A673 (cell line): ENCODE measurements around the gene CFAP221. TPM values are rescaled to one million over a fixed set of nuclear protein-coding genes. Genes with fewer than 3 reads are reported as not detected.

ENCODE experiments used
- BruUV-seq: library from RNA; stranded (reverse); fragments of 400-500 nt; replicated peaks from 2 replicates; lab custom pipeline; 2021; lab: Mats Ljungman, UMichigan
- CTCF ChIA-PET: fragments of 300-600 bp; sonication (Branson Sonifier 250); formaldehyde crosslinking; loops from one replicate; lab custom pipeline; 2022; ENCODE audit warnings: antibody characterized with exemption; lab: Charles Lee
- POLR2A ChIA-PET: fragments of 300-600 bp; sonication (Branson Sonifier 250); formaldehyde crosslinking; loops from one replicate; lab custom pipeline; 2022; ENCODE audit warnings: antibody characterized with exemption; ENCODE audit not compliant: low non-redundant PET; lab: Charles Lee
- DNase-seq: peaks from one replicate; pipeline ENCODE4 v3.0.0-alpha.2; 2015; ENCODE audit warnings: low spot score
- H3K27ac ChIP-seq: fragments of 200-600 bp; sonication (generic); 2 replicates; pipeline ENCODE4 v1.5.1; 2016; ENCODE audit warnings: mixed run types, low read depth, mild to moderate bottlenecking, mixed read lengths, antibody characterized with exemption, low read length; ENCODE audit not compliant: poor library complexity, severe bottlenecking
- H3K27me3 ChIP-seq: fragments of 200-600 bp; sonication (generic); replicated peaks from 2 replicates; pipeline ENCODE4 v1.6.1; 2017; ENCODE audit warnings: mixed run types, low read depth, mild to moderate bottlenecking, mixed read lengths, antibody characterized with exemption, low read length; ENCODE audit not compliant: insufficient read depth, poor library complexity
- H3K36me3 ChIP-seq: fragments of 200-600 bp; sonication (generic); 2 replicates; pipeline ENCODE4 v1.6.1; 2016; ENCODE audit warnings: mixed run types, mild to moderate bottlenecking, mixed read lengths, antibody characterized with exemption, low read length; ENCODE audit not compliant: insufficient read depth, poor library complexity, severe bottlenecking
- H3K4me1 ChIP-seq: fragments of 200-600 bp; sonication (generic); 2 replicates; pipeline ENCODE4 v1.6.1; 2017; ENCODE audit warnings: mixed run types, mild to moderate bottlenecking, mixed read lengths, antibody characterized with exemption, low read length; ENCODE audit not compliant: insufficient read depth, poor library complexity, severe bottlenecking
- H3K4me3 ChIP-seq: fragments of 200-600 bp; sonication (generic); 2 replicates; pipeline ENCODE4 v1.5.1; 2016; ENCODE audit warnings: low read depth, mixed run types, mild to moderate bottlenecking, mixed read lengths, low read length; ENCODE audit not compliant: poor library complexity, severe bottlenecking
- H3K9me3 ChIP-seq: fragments of 200-600 bp; sonication (generic); 2 replicates; pipeline ENCODE4 v1.6.1; 2016; ENCODE audit warnings: mixed run types, low read depth, mild to moderate bottlenecking, mixed read lengths, antibody characterized with exemption, low read length; ENCODE audit not compliant: poor library complexity, severe bottlenecking
- CTCF ChIP-seq: fragments of 300-800, 200-600 bp; sonication (generic); conservative IDR thresholded peaks from 2 replicates; pipeline ENCODE4 v1.5.1; 2017; ENCODE audit warnings: low read depth, mild to moderate bottlenecking, antibody characterized with exemption, low read length, moderate library complexity, mixed read lengths
- EZH2 ChIP-seq: fragments of 200-600 bp; sonication (generic); IDR thresholded peaks from 2 replicates; pipeline ENCODE4 v1.6.1; 2017; ENCODE audit warnings: borderline replicate concordance, low read depth, mild to moderate bottlenecking, mixed read lengths, antibody characterized with exemption, low read length; ENCODE audit not compliant: poor library complexity, severe bottlenecking
- intact Hi-C: fragments of 100-400 bp; cut with micrococcal nuclease; formaldehyde crosslinking; loops from one replicate; pipeline ENCODE4 v1.10.0; 2022; ENCODE audit not compliant: unreplicated experiment
- total RNA-seq: library from RNA; stranded (reverse); gene quantifications from 2 replicates; pipeline ENCODE4 v1.2.3, GENCODE V29; 2021

The CFAP221 gene
- total RNA-seq, 1 experiment from 2014 or later = 1.5 TPM

GRCh38 chr2:119523952-119524694 lies 20.1 kb upstream of the CFAP221 start, which contains the start of gene SCTR:
TSS of gene SCTR (minus strand) at chr2:119524483. CDS start at chr2:119524226, 257 bp downstream.
- intact Hi-C loops = no loop called here
- Histone ChIP-seq H3K27me3 (peaks cover 4% of the 10 kb centered on the region), H3K36me3 (no peaks in the 10 kb centered on the region), H3K4me3 (peak within 1 kb of the TSS; percentile 7), H3K4me1 (peaks cover 38% of the 10 kb centered on the region), H3K9me3 (no peaks in the 10 kb centered on the region), H3K27ac (peak within 1 kb of the TSS; percentile 79)
- BruUV-seq = no TSS peak
- DNase-seq = no peak
- POLR2A ChIA-PET = interaction anchor here (0.5 kb wide), 1 partner anchor 355 kb away, joined by 6 read pairs; no protein-coding TSS in a partner anchor
- CTCF ChIA-PET = no interaction called here
- TF ChIP-seq CTCF = no peak
- no peak for TF ChIP-seq EZH2

- Histone ChIP-seq H3K4me1 (peaks cover 38% of the 10 kb centered on the region), H3K27ac (peak overlapping the region; percentile 79), H3K4me3 (no peak overlapping the region), H3K36me3 (no peaks in the 10 kb centered on the region), H3K9me3 (no peaks in the 10 kb centered on the region), H3K27me3 (peaks cover 4% of the 10 kb centered on the region)
- peak; percentile 97 for DNase-seq
- TF ChIP-seq EZH2 (no peak), CTCF (no peak)
- CTCF ChIA-PET = interaction anchor here (0.6 kb wide), 1 partner anchor 116 kb away, joined by 5 read pairs; no protein-coding TSS in a partner anchor
- BruUV-seq = no TSS peak
- intact Hi-C loops = loop anchor here (5.0 kb wide), 1 partner anchor 118 kb away; no protein-coding TSS in a partner anchor
- POLR2A ChIA-PET = no interaction called here
Measured at GRCh38 chr2:119525614-119526013, 18.6 kb upstream of the CFAP221 start.

GRCh38 chr2:119527999-119528398 lies 16.2 kb upstream of the CFAP221 start:
- Histone ChIP-seq H3K27ac (no peak overlapping the region), H3K4me1 (peaks cover 38% of the 10 kb centered on the region), H3K9me3 (peaks cover 4% of the 10 kb centered on the region), H3K36me3 (no peaks in the 10 kb centered on the region), H3K4me3 (no peak overlapping the region), H3K27me3 (peaks cover 4% of the 10 kb centered on the region)
- BruUV-seq = no TSS peak
- TF ChIP-seq CTCF = no peak
- no peak for TF ChIP-seq EZH2
- POLR2A ChIA-PET = no interaction called here
- CTCF ChIA-PET = no interaction called here
- no peak for DNase-seq
- intact Hi-C loops = loop anchor here (5.0 kb wide), 1 partner anchor 121 kb away; no protein-coding TSS in a partner anchor
